Left lobe of liver (tissue), 2 donors: ENCODE data around the gene XKR7. TPM values are rescaled to one million over a fixed set of nuclear protein-coding genes. Genes with fewer than 3 reads are reported as not detected.
"Not testable (repeated sequence)": the region's sequence is repeated elsewhere in the genome, so short reads cannot be mapped to it uniquely, and the experiment has no call there.

Source experiments
- ATAC-seq: fragments of 200-7000 bp; cut with Tn5 transposase; one replicate; pipeline ENCODE4 v1.9.1; 2020; ENCODE audit warnings: mild to moderate bottlenecking, moderate library complexity
- DNase-seq: peaks from one replicate; pipeline ENCODE4 v3.0.0-alpha.2; 2020; ENCODE audit warnings: low spot score
- total RNA-seq: library from RNA; stranded (reverse); gene quantifications from one replicate; pipeline ENCODE4 v1.2.1, GENCODE V29; 2021
- donor health status: DM: no; HTN: no; CAD: no; lungs with moderate emphysema.
- donor health status: DM: no; HTN: yes; CAD: no.

XKR7 gene
- total RNA-seq = not detected

DNA sequence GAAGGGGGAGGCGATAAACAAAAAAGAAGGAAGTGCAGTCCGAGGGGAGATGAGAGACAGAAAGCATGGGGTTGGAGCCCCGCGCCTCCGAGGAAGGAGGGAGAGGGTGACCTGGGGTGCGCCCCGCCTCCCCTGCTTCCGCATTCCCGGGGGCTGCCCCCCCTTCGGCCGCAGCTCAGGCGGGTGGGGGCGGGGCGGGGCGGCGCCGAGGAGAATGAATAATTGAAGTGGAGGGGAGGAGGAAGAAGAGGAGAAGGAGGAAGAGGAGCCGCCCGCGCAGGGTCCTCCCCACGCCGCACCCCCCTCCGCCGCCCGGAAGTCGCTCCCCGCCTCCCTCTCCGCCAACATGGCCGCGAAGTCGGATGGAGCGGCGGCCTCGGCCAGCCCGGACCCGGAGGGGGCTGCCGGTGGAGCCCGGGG lies at the start of gene XKR7:
Gene XKR7 (plus strand): TSS at position 322 of the 420 bp plus-strand sequence. CDS start 25 bp downstream, at position 347.
- no peak for ATAC-seq
- DNase-seq = no peak

GRCh38 chr20:31918466-31919105 lies 49.4 kb upstream of the XKR7 start:
- no peak for ATAC-seq
- no peak for DNase-seq

DNA sequence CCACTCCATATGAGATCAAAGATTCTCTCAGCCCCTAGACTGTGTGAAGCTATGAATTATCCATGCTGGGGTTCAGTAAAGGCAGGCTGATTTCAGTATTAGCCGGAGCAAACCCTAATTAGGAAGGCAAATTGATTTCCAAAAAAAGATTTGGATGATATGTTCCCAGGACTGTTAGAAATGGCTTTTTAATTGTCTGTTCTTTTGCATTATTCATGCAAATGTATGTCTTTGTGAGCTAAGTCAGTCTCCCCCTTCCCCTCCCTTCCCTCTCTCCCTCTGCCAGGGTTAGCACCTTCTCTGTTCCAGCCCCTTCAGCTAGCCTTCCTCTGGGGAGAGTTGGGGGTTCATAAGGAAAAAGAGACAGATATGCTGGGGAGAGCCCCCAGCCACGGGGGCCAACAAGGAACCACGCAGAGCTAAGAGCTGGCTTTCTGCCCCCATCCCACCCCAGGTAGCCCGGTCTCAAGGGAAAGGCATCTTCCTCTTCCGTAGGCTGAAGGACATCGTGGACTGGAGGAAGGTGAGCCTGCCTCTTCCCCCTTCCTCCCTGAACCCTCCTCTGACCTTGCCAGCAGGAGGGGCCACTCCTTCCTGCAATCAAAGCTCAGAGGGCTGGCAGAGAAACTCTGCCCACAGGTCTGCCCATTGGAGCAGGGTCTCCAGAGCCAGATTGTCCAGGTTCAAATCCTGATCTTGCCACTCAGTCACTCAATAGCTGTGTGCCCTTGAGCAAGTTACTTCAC lies 48.4 kb upstream of the XKR7 start:
- DNase-seq = no peak
- no peak for ATAC-seq

GRCh38 chr20:31920275-31920855 lies 47.6 kb upstream of the XKR7 start:
- no peak for DNase-seq

GRCh38 chr20:31921480-31921879 lies 46.5 kb upstream of the XKR7 start:
- DNase-seq, ATAC-seq: not testable (repeated sequence)

More at GRCh38 chr20:31920275-31920855, 47.6 kb upstream of the XKR7 start:
- no peak for ATAC-seq

- no peak for DNase-seq
- no peak for ATAC-seq
These were observed 45.8 kb upstream of the XKR7 start for GRCh38 chr20:31922181-31922580.

DNA sequence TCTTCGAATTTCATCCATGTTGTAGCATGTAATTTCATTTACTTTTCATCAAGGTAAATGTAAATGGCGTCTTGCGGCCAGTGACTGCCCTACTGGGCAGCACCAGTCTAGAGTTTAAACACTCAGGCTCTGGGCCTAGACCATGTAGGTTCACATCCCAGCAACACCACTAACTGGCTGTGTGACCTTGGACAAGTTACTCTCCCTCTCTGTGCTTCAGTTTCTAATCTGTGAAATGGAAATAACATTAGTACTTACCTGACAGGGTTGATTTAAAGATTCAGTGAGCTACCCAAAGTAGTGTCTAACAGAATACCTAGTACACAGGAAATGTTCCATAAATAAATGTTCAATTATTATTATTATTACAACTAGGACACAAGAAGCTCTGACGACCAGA lies 45.4 kb upstream of the XKR7 start:
- DNase-seq (no peak), ATAC-seq (no peak)

DNA sequence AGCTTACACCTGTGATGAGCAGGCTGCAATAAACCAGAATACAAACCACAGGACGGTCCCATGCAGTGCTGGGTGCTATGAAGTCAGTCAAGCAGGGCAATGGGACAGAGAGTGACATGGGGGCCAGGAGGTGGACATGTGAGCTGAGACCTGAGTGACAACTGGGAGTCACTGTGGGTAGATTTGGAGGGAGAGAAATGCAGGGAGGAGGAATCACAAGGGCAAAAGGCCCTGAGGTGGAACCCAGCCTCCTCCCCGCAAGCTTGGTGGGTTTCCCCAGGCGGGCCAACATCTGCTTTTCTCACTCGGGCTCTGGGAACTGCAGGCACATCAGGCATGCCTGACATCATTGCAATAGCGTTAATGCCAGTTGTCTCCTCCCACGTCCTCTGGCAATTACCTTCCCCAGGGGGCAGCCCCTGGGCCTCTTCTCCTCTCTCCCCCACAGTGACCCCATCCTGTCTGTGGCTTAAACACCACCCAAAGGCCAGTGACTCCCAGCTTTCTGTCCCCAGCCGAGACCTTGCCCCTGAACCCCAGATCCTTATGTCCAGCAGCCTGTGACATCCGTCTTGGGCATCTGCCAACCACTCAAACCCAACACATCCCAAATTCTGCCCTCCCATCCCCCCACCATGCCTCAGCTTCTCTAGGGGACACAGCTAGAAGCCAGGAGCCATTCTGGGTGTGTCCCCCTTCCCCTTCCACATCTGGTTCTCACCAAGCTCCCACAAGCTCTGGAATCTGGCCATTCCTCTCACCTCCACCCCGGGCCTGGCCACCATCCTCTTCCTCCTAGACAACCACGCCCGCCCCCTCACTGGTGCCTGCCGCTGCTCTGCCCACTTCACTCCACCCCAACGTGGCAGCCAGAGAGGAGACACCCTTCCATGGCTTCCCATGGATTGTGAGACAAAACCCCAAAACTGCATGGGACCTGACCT lies 44.3 kb upstream of the XKR7 start:
- no peak for DNase-seq
- ATAC-seq = no peak

DNA sequence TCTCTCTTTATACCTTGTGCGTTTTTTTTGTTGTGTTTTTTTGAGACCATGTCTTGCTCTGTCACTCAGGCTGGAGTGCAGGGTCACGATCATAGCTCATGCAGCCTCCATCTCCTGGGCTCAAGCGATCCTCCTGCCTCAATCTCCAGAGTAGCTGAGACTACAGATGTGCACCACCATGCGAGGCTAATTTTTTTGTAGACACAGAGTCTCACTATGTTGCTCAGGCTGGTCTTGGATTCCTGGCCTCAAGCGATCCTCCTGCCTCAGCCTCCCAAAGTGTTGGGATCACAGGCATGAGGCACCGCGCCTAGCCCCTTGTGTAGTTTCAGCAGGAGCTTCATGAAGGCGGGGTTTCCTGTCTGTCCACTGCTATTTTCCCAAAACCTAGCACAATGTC lies 43.4 kb upstream of the XKR7 start:
- ATAC-seq (no peak), DNase-seq (no peak)

DNA sequence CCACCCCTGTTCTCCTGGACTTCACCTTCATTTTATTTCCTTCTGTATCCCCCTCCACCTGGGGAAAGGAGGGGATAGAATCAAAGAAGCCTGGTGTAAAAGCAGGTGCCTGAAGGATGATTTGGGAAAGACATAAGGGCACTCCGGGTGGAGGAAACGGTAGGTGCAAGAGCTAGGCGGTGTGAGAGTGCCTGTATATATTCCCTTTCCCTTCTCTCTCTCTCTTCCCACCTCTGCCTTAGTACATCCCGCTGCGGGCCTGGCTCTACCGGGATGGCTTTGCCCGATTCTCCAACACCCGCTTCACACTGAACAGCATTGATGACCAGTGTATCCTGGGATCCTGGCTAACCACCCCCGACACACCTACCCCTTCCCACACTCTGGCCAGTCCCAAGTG lies 42.3 kb upstream of the XKR7 start:
- ATAC-seq (no peak), DNase-seq (no peak)

DNA sequence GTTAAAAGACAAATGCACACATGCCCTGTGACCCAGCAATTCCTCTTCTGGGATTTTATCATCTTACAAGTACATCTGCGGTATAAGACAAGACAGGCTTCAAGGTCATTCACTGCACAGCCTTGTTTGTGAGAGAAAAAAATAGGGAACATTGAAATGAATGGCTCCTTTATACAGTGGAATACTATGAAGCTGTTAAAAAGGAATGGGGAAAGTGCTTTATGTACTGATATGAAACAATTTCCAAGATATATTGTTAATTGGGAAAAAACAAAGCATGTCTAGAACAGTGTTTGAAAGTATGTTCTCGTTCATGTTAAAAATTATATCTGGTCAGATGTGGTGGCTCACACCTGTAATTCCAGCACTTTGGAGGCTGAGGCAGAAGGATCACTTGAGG lies 41.5 kb upstream of the XKR7 start:
- no peak for DNase-seq
- ATAC-seq = no peak

DNA sequence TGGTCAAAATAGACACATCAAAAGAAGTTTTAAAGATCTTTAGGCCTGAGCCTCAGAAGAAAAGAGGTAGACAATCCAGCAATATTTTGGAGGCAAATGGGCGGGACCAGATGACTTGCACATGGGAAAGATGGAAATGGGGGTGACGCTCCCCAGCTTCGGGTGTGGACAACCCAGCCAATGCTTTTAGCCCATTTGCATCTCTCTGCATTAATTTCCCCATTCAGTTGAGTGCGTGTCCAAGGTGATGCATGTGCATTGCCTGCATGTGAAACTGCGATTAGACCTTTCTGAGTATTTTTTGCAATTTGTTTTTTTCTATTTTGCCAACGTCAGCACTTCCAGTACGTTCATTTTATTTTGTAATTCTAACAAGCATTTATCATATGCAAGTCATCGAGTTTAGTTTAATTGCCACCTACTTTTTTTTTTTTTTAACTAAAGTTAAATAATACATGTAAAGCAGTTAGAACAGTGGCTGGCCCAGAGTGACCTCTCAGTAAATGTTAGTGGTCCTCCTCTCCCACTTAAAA lies 40.3 kb upstream of the XKR7 start:
- DNase-seq (no peak), ATAC-seq (no peak)

DNA sequence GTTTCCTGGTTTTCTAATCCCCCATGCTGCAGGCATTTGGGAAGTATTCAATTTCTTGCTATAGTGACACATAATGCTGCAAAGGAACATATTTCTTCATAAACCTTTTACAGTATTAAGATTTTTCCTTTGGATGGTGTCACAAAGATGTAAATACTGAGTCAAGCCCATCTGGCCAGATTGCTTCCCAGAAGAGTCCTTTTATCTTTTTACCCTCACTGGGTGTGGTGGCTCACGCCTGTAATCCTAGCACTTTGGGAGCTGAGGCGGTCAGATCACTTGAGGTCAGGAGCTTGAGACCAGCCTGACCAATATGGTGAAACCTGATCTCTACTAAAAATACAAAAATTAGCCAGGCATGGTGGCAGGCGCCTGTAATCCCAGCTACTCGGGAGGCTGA lies 38.3 kb upstream of the XKR7 start:
- not testable (repeated sequence) for DNase-seq, ATAC-seq

GRCh38 chr20:31930779-31931178 lies 37.2 kb upstream of the XKR7 start:
- ATAC-seq (no peak), DNase-seq (no peak)

GRCh38 chr20:31933698-31934097 lies 34.3 kb upstream of the XKR7 start:
- DNase-seq (no peak), ATAC-seq (no peak)

- DNase-seq (no peak), ATAC-seq (no peak)
These were observed 33.5 kb upstream of the XKR7 start for GRCh38 chr20:31934491-31934890.

DNA sequence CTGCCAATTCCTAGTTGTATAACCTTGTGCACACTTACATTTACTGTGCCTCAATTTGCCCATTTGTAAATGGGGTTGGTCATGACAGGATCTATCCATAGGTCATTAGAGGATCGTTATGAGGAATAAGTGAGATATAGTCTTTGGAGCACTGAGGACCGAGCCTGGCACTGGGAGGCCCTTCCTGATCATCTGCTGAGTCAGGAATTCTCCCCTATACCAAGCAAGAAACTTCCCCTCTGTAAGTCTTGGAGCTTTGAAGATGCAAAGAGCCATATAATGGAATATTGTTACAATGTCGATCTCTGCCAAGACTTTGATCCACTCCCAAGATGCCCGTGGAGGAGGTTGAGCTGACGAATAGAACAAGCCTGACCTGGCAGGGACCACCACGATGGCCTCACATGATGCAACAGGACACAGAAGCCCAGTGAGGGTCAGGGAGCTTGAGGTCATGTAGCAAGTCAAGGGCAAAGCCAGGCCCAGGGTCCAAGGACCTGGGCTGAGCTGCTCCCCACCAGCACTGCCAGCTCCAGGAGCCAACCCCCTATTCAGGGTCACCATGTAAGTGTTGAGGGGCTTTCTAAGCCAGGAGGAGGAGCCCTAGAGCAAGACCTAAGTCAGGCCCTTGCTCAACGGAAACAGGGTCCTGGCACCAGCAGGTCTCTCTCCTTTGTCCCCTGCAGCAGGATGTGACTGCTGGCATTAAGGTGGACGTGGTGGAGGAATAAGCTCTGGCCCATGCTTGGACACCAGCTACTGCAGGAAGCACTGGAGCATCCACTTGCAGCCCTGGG lies 32.8 kb upstream of the XKR7 start:
- DNase-seq = no peak
- no peak for ATAC-seq

GRCh38 chr20:31936420-31936819 lies 31.5 kb upstream of the XKR7 start:
- ATAC-seq (no peak), DNase-seq (no peak)

GRCh38 chr20:31937820-31938219 lies 30.1 kb upstream of the XKR7 start:
- ATAC-seq (no peak), DNase-seq (no peak)

GRCh38 chr20:31939661-31940060 lies 28.3 kb upstream of the XKR7 start:
- ATAC-seq = no peak
- no peak for DNase-seq
